ENCODE measurements around the gene BIRC5.
A peak's percentile ranks its signal among the peaks of the same experiment; 100 is the strongest.
"Not testable (repeated sequence)": the region's sequence is repeated elsewhere in the genome, so short reads cannot be mapped to it uniquely, and the experiment has no call there.

Gene BIRC5

DNA sequence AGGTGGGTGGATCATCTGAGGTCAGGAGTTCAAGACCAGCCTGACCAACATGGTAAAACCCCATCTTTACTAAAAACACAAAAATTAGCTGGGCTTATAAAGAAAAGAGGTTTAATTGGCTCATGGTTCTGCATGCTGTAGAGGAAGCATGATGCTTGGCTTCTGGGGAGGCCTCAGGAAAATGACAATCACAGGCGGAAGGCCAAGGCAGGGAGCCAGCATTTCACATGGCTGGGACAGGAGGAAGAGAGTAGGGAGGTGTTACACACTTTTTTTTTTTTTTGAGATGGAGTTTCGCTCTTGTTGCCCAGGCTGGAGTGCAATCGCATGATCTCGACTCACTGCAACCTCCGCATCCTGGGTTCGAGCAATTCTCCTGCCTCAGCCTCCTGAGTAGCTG lies 21.0 kb downstream of the BIRC5 start:
- DNase-seq; in situ Hi-C loops (cut with HindIII; ENCODE audit: low pct_ligation_motif_present, low pct_unique_long_range_greater_than_20kb, low sequenced_read_pairs): not testable (repeated sequence)

DNA sequence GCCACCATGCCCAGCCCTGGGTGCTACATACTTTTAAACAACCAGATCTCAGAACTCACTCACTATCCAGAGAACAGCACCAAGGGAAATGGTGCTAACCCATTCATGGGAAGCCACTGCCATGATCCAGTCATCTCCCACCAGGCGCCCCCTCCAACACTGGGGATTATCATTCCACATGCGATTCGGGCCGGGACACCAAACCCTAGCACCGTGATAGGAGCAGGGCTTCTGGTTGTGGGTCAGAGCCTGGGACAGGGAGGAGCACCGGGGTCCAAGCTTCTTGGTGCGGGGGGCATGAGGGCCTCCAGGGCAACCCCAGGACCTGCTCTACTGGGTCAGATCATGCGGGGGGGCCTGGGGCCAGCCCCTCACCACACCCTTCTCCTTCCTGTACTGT lies 21.8 kb downstream of the BIRC5 start:
- in situ Hi-C loops (cut with HindIII; ENCODE audit: low pct_ligation_motif_present, low pct_unique_long_range_greater_than_20kb, low sequenced_read_pairs) = no loop called here
- no peak for DNase-seq

DNA sequence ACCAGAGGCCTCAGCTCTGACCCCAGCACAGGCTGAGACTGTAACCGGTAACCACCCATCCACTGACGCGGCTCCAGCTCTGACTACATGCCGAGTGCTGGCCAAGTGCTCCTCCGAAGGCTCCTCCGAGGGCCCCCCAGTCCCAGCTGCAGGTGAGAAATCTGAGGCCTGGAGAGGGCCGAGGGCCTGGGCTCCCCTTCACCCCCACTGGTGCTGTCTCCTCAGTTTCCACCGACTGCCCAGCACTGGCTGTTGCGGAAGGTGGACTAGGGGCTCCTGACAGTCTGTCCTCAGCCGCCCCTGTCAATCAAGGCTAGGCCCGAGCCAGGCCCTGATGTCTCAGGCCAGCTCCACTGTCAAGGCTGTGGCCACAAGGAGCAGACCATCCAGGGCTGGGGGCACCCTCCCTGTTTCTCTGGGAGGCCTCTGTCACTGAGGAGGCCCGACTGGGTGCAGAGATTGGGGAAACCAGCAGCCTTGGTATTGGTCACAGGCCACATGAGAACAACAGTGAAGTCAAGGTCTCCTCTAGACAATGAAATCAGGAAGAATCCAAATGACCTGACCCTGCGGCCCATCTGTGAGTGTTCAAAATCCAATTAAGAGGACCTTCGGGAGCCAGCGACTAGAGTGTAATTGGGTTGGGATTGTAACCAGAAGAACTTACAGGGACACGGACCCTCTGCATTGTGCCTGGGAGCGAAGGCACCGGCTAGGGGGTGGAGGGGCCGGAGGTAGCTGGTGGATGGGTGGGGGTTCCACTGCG lies 22.5 kb downstream of the BIRC5 start:
- DNase-seq = no peak
- in situ Hi-C loops (cut with HindIII; ENCODE audit: low pct_ligation_motif_present, low pct_unique_long_range_greater_than_20kb, low sequenced_read_pairs) = no loop called here

DNA sequence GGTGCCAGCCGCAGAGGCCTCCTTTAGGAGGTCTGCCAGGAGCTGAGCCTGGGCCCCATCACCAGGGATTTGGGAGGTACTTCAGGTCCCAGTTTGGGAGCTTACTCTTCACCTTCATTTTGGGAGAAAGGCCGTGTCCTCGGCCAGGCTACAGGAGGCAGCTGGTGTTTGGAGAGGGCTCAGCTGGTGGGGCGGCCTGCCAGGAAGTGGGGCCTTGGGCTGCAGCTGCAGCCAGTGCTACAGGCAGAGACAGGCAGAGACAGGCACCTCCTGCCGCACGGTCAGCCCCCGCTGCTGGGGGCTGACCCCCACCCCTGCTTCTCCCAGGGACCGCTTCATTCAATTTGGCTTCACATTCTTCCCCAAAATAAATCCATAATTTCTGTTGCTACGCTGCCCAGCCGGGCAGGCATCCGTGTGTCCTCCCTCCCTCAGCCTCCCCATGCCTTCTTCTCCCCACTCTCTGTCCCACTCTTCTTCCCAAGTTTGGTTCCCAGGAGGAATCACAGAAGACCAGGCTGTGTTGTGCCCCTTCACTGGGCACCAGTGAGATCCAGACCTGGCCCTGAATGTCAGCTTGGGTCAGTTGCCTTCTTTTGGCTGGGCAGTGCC lies 23.5 kb downstream of the BIRC5 start:
- in situ Hi-C loops (cut with HindIII; ENCODE audit: low pct_ligation_motif_present, low pct_unique_long_range_greater_than_20kb, low sequenced_read_pairs) = no loop called here
- DNase-seq = no peak

DNA sequence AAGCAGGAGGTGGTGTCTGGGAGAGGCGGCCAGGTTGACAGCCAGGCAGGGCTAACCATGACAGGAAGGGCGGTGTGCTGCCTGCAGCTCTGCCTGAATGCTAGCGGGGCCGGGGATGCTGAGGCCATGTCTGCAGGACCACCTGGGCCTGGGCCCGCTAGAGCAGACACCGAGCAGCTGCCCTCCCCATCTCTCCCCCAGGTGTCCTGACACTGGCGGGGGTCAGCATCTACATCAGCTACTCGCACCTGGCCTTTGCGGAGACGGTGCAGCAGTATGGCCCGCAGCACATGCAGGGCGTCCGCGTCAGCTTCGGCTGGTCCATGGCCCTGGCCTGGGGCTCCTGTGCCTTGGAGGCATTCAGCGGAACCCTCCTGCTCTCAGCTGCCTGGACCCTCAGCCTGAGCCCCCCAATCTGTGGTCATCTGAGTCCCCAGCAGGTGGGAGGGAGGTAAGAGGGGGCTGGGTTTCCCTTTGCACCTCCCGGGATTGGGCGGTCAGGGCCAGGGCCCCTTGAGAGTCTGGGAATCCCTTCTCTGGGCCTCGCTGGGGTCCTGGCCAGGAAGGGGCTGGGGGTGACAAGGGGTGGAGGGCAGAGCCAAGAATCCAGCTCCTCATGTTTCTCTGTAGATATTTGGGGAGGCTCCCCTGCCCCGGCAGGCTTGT lies 24.9 kb downstream of the BIRC5 start:
- no peak for DNase-seq
- in situ Hi-C loops (cut with HindIII; ENCODE audit: low pct_ligation_motif_present, low pct_unique_long_range_greater_than_20kb, low sequenced_read_pairs) = no loop called here

DNA sequence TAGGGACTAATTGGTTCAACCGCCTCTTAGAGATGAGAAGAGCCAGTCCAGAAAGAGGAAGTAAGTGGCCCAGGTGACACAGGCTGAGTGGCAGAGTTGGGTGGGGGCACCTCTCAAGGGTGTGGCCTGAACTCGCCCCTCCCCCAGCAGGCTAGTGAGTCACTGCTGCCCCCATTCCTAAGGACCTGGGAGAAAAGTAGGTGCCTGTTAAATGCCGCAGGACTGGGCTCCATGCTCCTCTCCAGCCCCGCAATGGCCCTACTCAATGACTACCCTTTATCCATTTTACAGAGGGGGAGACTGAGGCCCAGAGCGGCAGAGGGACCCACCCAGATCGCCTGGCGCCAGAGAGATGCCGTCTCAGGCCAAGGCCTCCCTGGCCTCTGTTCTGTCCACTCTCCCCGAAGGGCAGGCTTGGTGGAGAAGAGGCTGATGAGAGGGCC lies 25.5 kb downstream of the BIRC5 start:
- no peak for DNase-seq
- in situ Hi-C loops (cut with HindIII; ENCODE audit: low pct_ligation_motif_present, low pct_unique_long_range_greater_than_20kb, low sequenced_read_pairs) = no loop called here

DNA sequence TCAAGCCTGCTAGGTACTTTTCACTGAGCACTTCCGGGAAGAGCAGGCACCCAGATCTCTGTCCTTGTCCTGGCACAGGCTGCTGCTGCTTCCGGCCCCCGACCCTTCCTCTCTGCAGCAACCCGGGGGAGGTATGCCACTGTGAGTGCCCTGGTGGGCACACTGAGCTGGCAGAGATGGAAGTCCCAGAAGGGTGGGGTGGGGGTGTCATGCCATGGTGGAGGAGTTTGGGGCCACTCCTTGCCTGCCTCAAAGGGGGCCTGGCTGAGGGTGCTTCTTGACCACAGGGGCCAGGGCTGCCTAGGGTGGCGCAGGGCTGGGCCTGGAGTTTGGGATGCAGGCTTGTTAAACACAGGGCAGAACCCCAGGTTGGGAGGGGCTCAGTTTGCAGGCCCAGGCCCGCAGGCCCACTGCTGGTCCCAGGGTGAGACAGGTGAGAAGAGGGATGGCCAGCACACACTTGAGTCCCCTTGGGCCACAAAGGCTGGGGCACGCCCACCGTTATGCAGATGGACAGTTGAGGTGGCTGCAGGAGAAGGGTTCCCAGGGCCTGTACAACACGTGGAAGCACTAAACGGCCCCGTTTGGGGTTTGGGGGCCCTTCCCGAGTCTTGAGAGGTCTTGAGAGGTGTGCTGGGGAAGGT lies 26.1 kb downstream of the BIRC5 start:
- in situ Hi-C loops (cut with HindIII; ENCODE audit: low pct_ligation_motif_present, low pct_unique_long_range_greater_than_20kb, low sequenced_read_pairs) = no loop called here

DNA sequence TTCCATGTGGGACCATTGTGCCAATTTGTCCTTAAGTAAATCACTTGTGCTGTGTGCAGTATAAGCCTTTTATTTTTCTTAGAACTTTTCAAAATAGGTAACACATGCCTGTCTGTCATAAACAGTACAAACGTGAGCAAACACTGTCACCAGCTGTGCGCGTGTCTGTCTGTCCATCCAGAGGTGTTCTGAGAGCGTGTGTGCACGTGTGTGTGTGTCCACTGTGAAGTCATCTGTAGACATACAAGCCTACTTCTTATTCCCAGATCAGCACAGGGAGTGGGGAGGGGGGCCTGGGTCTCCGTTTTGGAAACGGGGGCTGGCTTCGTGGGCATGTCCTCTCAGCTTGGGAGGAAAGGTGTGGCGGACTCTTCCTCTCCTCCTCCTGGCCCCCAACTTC lies 26.8 kb downstream of the BIRC5 start:
- in situ Hi-C loops (cut with HindIII; ENCODE audit: low pct_ligation_motif_present, low pct_unique_long_range_greater_than_20kb, low sequenced_read_pairs) = no loop called here

More for the DNA sequence above, 26.1 kb downstream of the BIRC5 start:
- DNase-seq = no peak

DNA sequence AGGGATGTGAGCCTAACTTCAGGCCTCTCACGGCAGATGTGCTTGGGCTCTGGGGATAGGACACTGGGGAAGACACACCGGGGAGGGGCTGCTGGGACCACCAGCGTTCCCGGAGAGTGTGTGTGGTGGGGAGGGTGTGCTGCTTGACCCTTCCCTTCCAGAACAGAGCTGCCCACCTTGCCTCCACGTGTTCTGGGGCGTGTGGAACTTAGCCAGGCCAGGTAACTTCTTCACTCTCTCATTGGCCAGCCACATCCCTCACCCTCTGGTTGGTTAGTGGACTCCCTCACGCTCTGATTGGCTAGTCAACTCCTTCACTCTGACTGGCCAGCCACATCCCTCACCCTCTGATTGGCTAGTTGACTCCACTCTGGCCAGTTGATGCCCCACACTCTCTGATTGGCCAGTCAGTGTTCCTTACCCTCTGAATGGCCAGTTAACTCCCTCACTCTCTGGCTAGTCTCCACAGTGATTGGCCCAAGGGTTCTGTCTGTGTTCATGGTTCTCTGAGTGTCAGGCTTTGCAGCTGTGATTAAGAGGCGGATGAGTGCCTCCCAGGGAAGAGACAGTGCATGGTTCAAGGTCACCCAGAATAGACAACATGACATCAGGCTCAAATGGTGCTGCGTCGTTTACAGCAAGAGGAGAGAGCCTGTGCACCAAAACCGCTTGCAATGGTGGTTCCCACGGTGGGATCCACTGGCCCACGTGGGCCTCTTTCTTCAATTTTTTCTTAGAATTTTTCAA lies 27.4 kb downstream of the BIRC5 start:
- peak; percentile 62 for DNase-seq
- in situ Hi-C loops (cut with HindIII; ENCODE audit: low pct_ligation_motif_present, low pct_unique_long_range_greater_than_20kb, low sequenced_read_pairs) = no loop called here

More for the DNA sequence above, 26.8 kb downstream of the BIRC5 start:
- no peak for DNase-seq

DNA sequence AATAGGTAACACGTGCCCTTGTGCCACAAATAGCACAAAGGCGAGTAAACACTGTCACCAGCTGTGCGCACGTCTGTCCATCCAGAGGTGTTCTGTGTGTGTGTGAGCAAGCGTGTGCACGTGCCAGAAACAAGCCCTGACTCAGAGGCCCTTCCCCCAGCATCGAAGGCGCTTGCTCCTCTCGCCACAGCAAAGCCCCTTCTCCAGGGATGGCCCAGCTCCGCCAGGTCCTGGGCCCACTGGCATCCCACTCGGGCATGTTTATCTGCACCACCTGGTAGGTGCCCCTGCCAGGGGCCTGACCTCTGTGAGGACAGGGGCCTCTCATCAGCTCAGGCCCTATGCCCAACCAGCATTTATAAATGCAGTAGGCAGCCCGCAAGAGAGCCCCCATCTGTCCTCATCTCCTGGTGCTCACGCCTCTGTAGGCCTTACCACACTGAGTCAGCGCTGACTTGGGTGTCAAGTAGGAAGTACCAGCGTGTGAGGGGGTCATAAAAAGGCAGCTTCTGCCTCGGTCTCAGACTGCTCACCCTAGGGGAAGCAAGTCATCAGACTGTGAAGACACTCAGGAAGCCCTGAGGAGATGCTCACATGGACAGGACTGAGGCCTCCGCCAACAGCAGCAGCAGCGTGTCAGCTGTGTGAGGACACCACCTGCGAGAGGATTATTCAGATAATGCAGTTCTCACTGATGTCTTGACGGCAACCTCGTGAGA lies 28.1 kb downstream of the BIRC5 start:
- DNase-seq = no peak
- in situ Hi-C loops (cut with HindIII; ENCODE audit: low pct_ligation_motif_present, low pct_unique_long_range_greater_than_20kb, low sequenced_read_pairs) = no loop called here

DNA sequence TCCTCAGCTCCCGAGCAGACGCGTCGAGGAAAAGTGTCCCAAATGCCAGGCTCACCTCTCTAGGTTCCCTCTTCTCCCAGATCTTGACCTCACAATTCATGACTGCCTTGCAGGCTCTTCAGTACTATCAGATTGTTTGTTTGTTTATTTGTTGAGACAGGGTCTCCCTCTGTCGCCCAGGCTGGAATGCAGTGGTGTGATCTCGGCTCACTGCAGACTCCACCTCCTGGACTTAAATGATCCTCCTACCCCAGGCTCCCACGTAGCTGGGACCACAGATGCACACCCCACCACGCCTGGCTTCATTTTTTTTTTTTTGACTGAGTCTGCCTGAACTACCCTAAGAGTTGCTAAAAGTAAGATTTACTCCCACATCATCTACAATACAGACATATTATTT lies 33.3 kb downstream of the BIRC5 start:
- in situ Hi-C loops (cut with HindIII; ENCODE audit: low pct_ligation_motif_present, low pct_unique_long_range_greater_than_20kb, low sequenced_read_pairs) = no loop called here
- no peak for DNase-seq

DNA sequence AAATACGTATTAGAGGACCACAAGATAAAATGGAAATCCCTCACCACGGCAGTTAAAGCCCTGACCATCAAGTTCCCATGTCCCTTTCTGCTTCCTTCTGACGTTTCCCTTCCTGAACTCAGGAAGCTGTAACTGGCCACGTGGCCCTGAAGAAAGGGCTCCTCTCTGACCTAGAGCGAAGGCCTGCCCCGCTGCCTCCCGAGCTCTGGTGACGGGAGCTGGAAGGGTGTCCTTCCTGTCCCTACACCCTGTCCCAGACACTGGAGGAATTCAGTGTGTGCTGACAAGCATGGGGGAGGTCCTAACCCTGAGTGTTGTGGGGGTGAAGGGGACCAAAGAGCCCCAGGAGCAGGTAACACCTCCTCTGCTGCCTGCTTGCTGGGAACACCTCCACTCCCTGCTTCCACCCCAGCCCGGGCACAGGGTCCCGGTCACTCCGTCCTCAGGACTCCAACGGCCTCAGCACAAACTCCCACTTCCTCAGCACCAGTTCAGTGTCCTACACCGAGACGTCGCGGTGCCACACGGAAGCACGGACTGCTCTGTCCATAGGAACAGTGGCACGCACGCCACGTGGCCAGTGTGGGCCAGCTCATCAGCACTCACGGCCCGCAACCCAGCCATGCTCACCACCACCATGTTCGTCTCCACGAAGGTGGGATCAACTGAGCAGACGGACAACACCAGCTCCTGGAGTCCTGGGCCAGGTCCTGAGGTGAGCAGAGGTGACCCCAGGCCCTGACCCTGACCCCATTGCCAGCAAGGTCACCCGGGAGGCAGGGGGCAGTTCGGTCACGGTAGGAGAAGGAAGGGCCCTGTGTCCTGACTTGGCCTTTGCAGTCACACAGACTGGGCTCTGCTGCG lies 34.2 kb downstream of the BIRC5 start:
- no peak for DNase-seq
- in situ Hi-C loops (cut with HindIII; ENCODE audit: low pct_ligation_motif_present, low pct_unique_long_range_greater_than_20kb, low sequenced_read_pairs) = no loop called here

DNA sequence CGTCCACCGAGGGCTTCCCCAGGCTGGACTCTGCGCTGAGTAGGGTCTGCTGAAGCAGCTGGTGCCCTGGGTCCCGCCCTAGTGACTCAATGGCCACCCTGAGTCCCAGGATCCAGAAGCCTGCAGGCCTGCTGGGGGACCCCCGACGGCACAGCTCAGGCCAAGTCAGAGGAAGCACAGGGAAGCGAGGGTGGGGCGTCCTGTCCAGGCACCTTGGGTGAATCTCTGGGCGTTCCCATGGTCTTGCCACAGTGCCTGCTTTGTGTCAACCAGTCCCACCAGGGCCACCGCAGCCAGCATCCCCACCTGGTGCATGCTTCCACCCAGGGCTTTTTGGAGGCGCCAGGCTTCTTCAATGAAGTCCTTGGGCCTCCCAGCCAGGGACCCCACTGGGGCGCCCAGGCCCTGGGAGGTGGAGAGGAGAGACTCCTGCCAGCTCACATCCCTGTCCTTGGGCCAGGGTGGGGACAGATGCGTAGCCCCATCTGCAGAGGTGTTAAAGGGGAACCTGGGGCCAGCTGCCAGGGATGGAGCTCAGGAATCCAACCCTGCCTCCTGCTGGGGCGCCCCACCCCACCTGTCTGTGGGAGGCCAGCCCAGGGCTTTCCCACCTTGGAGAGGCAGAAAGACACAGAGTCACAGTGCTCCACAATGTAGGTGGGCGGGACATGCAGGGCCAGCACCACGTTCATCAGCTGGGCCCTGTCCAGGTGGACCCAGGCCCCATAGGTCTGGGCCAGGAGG lies 35.2 kb downstream of the BIRC5 start:
- in situ Hi-C loops (cut with HindIII; ENCODE audit: low pct_ligation_motif_present, low pct_unique_long_range_greater_than_20kb, low sequenced_read_pairs) = no loop called here
- DNase-seq = no peak

DNA sequence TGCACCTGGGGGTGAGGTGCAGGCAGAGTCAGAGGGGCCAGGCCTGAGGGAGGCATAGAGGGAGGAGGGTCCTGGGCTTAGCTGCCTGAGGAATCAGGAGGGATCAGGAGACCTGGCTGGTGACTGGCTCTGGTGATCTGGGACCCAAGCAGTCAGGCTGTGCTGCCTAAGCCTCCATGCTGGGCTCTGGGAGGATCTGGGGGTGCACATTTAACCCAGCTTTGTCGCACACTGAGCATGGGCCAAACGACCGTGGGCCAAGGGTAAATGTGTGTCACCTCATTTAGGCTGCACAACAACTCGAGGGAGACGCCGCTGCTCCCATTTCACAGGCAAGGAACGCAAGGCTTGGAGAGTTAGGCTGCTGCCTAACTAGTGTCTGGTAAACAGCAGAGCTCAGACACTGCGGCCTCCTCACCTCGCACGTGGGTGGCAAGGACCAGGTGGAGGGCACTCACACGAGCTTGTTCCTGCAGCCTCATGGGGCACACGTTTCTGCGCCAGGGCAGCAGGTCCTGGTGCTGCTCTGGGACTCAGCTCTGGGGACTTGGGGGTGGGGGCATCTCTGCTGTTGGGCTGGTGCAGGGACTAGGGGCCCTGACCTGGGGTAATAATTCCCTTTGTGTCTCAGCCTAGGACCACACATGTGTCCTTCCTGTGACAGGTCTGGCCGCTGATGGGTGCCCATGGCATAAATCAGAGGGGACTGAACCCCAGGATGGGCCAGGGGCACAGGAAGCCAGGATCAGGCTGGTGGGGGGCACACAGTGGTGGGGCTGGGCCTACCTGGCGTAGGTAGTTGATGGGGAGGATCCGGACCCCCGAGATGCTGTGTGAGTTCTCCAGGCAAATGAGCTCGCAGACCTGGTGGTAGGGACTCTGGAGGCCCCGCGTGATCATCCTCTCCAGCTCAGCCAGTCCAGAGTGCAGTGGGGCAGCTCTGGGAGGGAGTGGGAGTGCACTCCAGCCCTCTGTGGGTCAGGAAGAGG lies 36.1 kb downstream of the BIRC5 start:
- DNase-seq = no peak
- in situ Hi-C loops (cut with HindIII; ENCODE audit: low pct_ligation_motif_present, low pct_unique_long_range_greater_than_20kb, low sequenced_read_pairs) = no loop called here

DNA sequence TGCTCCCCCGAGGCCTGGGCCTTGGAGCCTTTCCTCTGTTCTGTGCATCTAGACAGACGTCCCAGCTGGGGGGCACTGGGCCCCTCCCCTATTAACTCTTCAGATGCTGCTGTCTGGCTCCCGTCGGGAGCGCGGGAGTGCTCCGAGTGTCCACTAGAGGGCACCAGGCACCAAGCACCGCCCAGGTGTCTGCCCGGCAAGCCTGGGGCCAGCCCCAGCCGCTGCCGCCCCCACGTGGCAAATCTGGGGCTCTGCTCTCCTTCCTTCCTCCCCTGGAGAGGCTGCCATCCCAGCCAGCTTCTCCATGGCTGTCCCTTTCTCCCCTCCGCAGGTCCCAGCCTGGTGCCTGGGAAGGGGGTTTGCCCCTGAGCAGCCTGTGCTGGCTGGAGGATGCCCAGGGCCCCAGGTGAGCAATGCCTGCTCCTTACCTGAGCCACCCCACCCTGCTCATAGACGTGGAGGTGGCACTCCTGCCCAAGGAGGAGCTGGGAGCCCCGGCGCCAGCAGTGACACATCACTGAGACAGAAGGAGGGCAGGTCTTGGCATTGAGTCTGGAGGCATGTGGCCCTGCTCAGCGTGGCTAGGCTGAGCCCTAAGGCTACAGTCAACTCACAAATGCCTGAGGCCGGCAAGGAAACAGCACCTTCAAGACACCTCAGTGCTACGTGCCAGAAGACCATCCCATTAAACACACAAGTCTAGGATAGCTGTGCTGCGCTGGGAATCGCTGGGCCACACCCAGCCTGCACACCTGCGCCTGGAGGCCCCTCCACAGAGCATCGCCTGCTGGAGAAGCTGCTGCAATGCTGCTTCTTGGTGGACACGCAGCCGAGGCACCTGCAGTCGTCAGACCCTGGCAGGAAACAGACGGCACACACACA lies 37.1 kb downstream of the BIRC5 start:
- in situ Hi-C loops (cut with HindIII; ENCODE audit: low pct_ligation_motif_present, low pct_unique_long_range_greater_than_20kb, low sequenced_read_pairs) = no loop called here
- peak; percentile 86 for DNase-seq

All from ACHN (cell line).